Activated naive CD8-positive, alpha-beta T cell treated with anti-CD3 and anti-CD28 coated beads, Interleukin-2, amount 10 ng/mL, durations not matched to agents 7 days and 5 days (primary cell): ENCODE results near the gene HSD17B3. TPM values are rescaled to one million over a fixed set of nuclear protein-coding genes. Genes with fewer than 3 reads are reported as not detected.
A peak's percentile ranks its signal among the peaks of the same experiment; 100 is the strongest.
"Not testable (repeated sequence)": the region's sequence is repeated elsewhere in the genome, so short reads cannot be mapped to it uniquely, and the experiment has no call there.

Source experiments
- ATAC-seq: fragments of 150-1000 bp; cut with Tn5 transposase; one replicate; pipeline ENCODE4 v1.10.0; 2021; ENCODE audit warnings: low read depth, moderate library complexity
- POLR2A ChIA-PET: fragments of 350-600 bp; sonication (Branson Sonifier 250); formaldehyde crosslinking; loops from one replicate; lab custom pipeline; 2021; ENCODE audit warnings: antibody characterized with exemption; lab: Charles Lee
- DNase-seq: peaks from one replicate; pipeline ENCODE4 v3.0.0; 2021
- H3K27ac Mint-ChIP-seq: one replicate; pipeline ENCODE4 v1.8.0; 2022; ENCODE audit warnings: mild to moderate bottlenecking, mixed read lengths
- H3K27me3 Mint-ChIP-seq: one replicate; pipeline ENCODE4 v1.8.0; 2022; ENCODE audit warnings: mild to moderate bottlenecking, moderate library complexity, mixed read lengths
- H3K36me3 Mint-ChIP-seq: one replicate; pipeline ENCODE4 v1.8.0; 2021; ENCODE audit warnings: mild to moderate bottlenecking, mixed read lengths
- H3K4me1 Mint-ChIP-seq: one replicate; pipeline ENCODE4 v1.8.0; 2021; ENCODE audit warnings: mixed read lengths
- H3K4me3 Mint-ChIP-seq: one replicate; pipeline ENCODE4 v1.8.0; 2022; ENCODE audit warnings: mild to moderate bottlenecking, moderate library complexity, mixed read lengths
- H3K9me3 Mint-ChIP-seq: one replicate; pipeline ENCODE4 v1.8.0; 2021; ENCODE audit warnings: mixed read lengths
- total RNA-seq, 2 experiments: library from RNA; stranded (reverse); gene quantifications; one replicate each; pipeline ENCODE4 v1.2.3, GENCODE V29; 2021

HSD17B3 gene
- total RNA-seq, 2 experiments from 2014 or later, result 0.68 to 0.69 TPM

GRCh38 chr9:96323169-96323568 is 21.2 kb upstream of the HSD17B3 start:
- POLR2A ChIA-PET, result interaction anchor here (0.7 kb wide), 1 partner anchor 1178 kb away, joined by 7 read pairs; no protein-coding TSS in a partner anchor
- Mint-ChIP-seq H3K27ac (no peak overlapping the region), H3K9me3 (no peaks in the 10 kb centered on the region), H3K36me3 (no peaks in the 10 kb centered on the region), H3K4me3 (no peak overlapping the region), H3K27me3 (no peaks in the 10 kb centered on the region), H3K4me1 (no peaks in the 10 kb centered on the region)
- DNase-seq (no peak), ATAC-seq (no peak)

GRCh38 chr9:96322736-96323135 is 20.8 kb upstream of the HSD17B3 start:
- H3K4me1 Mint-ChIP-seq, H3K9me3 Mint-ChIP-seq, H3K36me3 Mint-ChIP-seq, ATAC-seq, H3K27ac Mint-ChIP-seq, H3K4me3 Mint-ChIP-seq, H3K27me3 Mint-ChIP-seq, DNase-seq: not testable (repeated sequence)
- POLR2A ChIA-PET, result interaction anchor here (0.7 kb wide), 1 partner anchor 1177 kb away, joined by 7 read pairs; no protein-coding TSS in a partner anchor

- H3K27ac Mint-ChIP-seq, H3K4me1 Mint-ChIP-seq, ATAC-seq, POLR2A ChIA-PET, H3K9me3 Mint-ChIP-seq, H3K36me3 Mint-ChIP-seq, DNase-seq, H3K4me3 Mint-ChIP-seq, H3K27me3 Mint-ChIP-seq: not testable (repeated sequence)
These were observed 20.2 kb upstream of the HSD17B3 start for GRCh38 chr9:96322210-96322609.

- Mint-ChIP-seq H3K27me3 (peaks cover 2% of the 10 kb centered on the region), H3K4me3 (no peak overlapping the region), H3K4me1 (no peaks in the 10 kb centered on the region), H3K27ac (no peak overlapping the region), H3K36me3 (no peaks in the 10 kb centered on the region), H3K9me3 (no peaks in the 10 kb centered on the region)
- no peak for ATAC-seq
- DNase-seq, result no peak
- POLR2A ChIA-PET, result no interaction called here
These were observed 19.5 kb upstream of the HSD17B3 start for GRCh38 chr9:96321515-96321914.

- H3K36me3 Mint-ChIP-seq, result no peaks in the 10 kb centered on the region
These were observed 18.8 kb upstream of the HSD17B3 start for GRCh38 chr9:96320749-96321280.

GRCh38 chr9:96318921-96319565 is 17.1 kb upstream of the HSD17B3 start:
- H3K4me3 Mint-ChIP-seq, result no peak overlapping the region
- peaks cover 2% of the 10 kb centered on the region for H3K9me3 Mint-ChIP-seq
- H3K27me3 Mint-ChIP-seq, result peaks cover 2% of the 10 kb centered on the region
- POLR2A ChIA-PET, result no interaction called here
- ATAC-seq, result no peak
- DNase-seq, result no peak
- H3K36me3 Mint-ChIP-seq, result no peaks in the 10 kb centered on the region
- no peaks in the 10 kb centered on the region for H3K4me1 Mint-ChIP-seq
- no peak overlapping the region for H3K27ac Mint-ChIP-seq

More at GRCh38 chr9:96320749-96321280, 18.8 kb upstream of the HSD17B3 start:
- POLR2A ChIA-PET, result no interaction called here
- DNase-seq (no peak), ATAC-seq (no peak)
- no peak overlapping the region for H3K4me3 Mint-ChIP-seq
- no peaks in the 10 kb centered on the region for H3K9me3 Mint-ChIP-seq
- H3K27ac Mint-ChIP-seq, result no peak overlapping the region
- peaks cover 2% of the 10 kb centered on the region for H3K27me3 Mint-ChIP-seq
- H3K4me1 Mint-ChIP-seq, result no peaks in the 10 kb centered on the region

- H3K4me3 Mint-ChIP-seq, result no peak overlapping the region
- H3K27me3 Mint-ChIP-seq, result peaks cover 2% of the 10 kb centered on the region
- POLR2A ChIA-PET, result interaction anchor here (0.5 kb wide), 1 partner anchor 1675 kb away, joined by 4 read pairs; no protein-coding TSS in a partner anchor
- H3K27ac Mint-ChIP-seq, result no peak overlapping the region
- H3K36me3 Mint-ChIP-seq, result no peaks in the 10 kb centered on the region
- H3K9me3 Mint-ChIP-seq, result peaks cover 3% of the 10 kb centered on the region
- H3K4me1 Mint-ChIP-seq, result no peaks in the 10 kb centered on the region
- peak; percentile 64 for DNase-seq
- no peak for ATAC-seq
These were observed 15.5 kb upstream of the HSD17B3 start for GRCh38 chr9:96317335-96317980.

GRCh38 chr9:96309850-96310249 is 7.9 kb upstream of the HSD17B3 start:
- ATAC-seq (no peak), DNase-seq (no peak)
- H3K36me3 Mint-ChIP-seq, result peaks cover 2% of the 10 kb centered on the region
- POLR2A ChIA-PET, result no interaction called here
- no peak overlapping the region for H3K27ac Mint-ChIP-seq
- no peak overlapping the region for H3K4me3 Mint-ChIP-seq
- H3K9me3 Mint-ChIP-seq, result peaks cover 14% of the 10 kb centered on the region
- peaks cover 23% of the 10 kb centered on the region for H3K27me3 Mint-ChIP-seq
- no peaks in the 10 kb centered on the region for H3K4me1 Mint-ChIP-seq

GRCh38 chr9:96306958-96307357 is 5.0 kb upstream of the HSD17B3 start:
- DNase-seq, POLR2A ChIA-PET, H3K4me3 Mint-ChIP-seq, H3K9me3 Mint-ChIP-seq, H3K36me3 Mint-ChIP-seq, H3K27ac Mint-ChIP-seq, ATAC-seq, H3K4me1 Mint-ChIP-seq: not testable (repeated sequence)
- peaks cover 32% of the 10 kb centered on the region for H3K27me3 Mint-ChIP-seq

- H3K27ac Mint-ChIP-seq, result no peak overlapping the region
- no peak for DNase-seq
- H3K36me3 Mint-ChIP-seq, result no peaks in the 10 kb centered on the region
- POLR2A ChIA-PET, result no interaction called here
- H3K9me3 Mint-ChIP-seq, result no peaks in the 10 kb centered on the region
- no peak for ATAC-seq
- H3K4me1 Mint-ChIP-seq, result no peaks in the 10 kb centered on the region
- H3K4me3 Mint-ChIP-seq, result no peak overlapping the region
- H3K27me3 Mint-ChIP-seq, result peaks cover 24% of the 10 kb centered on the region
These were observed 3.2 kb upstream of the HSD17B3 start for GRCh38 chr9:96305171-96305570.

GRCh38 chr9:96304230-96304629 is 2.3 kb upstream of the HSD17B3 start:
- H3K27me3 Mint-ChIP-seq, result peaks cover 22% of the 10 kb centered on the region
- no peaks in the 10 kb centered on the region for H3K4me1 Mint-ChIP-seq
- no peak for DNase-seq
- no peaks in the 10 kb centered on the region for H3K9me3 Mint-ChIP-seq
- no peak overlapping the region for H3K4me3 Mint-ChIP-seq
- no peak overlapping the region for H3K27ac Mint-ChIP-seq
- POLR2A ChIA-PET, result no interaction called here
- no peaks in the 10 kb centered on the region for H3K36me3 Mint-ChIP-seq
- no peak for ATAC-seq

- DNase-seq, result no peak
- ATAC-seq, result no peak
- POLR2A ChIA-PET, result no interaction called here
- Mint-ChIP-seq H3K4me3 (no peak overlapping the region), H3K9me3 (no peaks in the 10 kb centered on the region), H3K4me1 (no peaks in the 10 kb centered on the region), H3K27me3 (peaks cover 13% of the 10 kb centered on the region), H3K27ac (no peak overlapping the region), H3K36me3 (no peaks in the 10 kb centered on the region)
These were observed 2.2 kb downstream of the HSD17B3 start for GRCh38 chr9:96299823-96300222.

GRCh38 chr9:96294159-96294545 is 7.8 kb downstream of the HSD17B3 start:
- Mint-ChIP-seq H3K27me3 (peaks cover 2% of the 10 kb centered on the region), H3K27ac (no peak overlapping the region), H3K4me3 (no peak overlapping the region), H3K4me1 (no peaks in the 10 kb centered on the region), H3K36me3 (no peaks in the 10 kb centered on the region), H3K9me3 (peaks cover 2% of the 10 kb centered on the region)
- POLR2A ChIA-PET, result no interaction called here
- no peak for ATAC-seq
- DNase-seq, result no peak
